Measurements from ENCODE around the gene NET1. TPM values are rescaled to one million over a fixed set of nuclear protein-coding genes. Genes with fewer than 3 reads are reported as not detected.

The NET1 gene
- total RNA-seq, 2 donors from 2014 or later, result 174 to 455 TPM

DNA sequence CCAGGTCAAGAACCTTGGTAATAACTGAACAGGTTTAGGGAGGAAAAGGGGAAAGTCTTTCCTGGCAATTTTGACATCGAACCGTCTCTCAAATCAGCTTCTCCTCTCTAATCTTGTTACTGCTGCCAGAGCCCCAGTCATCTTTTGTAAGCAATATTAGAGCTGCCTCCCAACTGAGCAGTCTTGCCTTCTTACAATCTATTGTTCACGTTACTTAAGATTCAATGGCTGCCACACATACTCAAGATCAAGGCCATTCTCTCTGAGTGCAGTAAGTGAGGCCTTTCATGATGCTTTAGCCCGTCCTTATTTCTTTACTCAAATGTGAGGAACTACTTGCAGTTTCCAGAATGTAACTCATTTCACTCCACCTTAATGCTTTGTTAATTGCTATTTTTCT lies 12.4 kb downstream of the NET1 start:
- intact Hi-C loops (cut with DNase I), result no loop called here
- Histone ChIP-seq H3K9ac (ENCODE audit: low read depth in 2 of 2, low read length in 2 of 2) (no peak overlapping the region), H3K9me3 (no peaks in the 10 kb centered on the region), H3K27me3 (no peaks in the 10 kb centered on the region), H3K4me1 (no peaks in the 10 kb centered on the region), H3K27ac (no peak overlapping the region), H3K4me3 (no peak overlapping the region), H3K36me3 (no peaks in the 10 kb centered on the region)
- TF ChIP-seq, protein P1, sequence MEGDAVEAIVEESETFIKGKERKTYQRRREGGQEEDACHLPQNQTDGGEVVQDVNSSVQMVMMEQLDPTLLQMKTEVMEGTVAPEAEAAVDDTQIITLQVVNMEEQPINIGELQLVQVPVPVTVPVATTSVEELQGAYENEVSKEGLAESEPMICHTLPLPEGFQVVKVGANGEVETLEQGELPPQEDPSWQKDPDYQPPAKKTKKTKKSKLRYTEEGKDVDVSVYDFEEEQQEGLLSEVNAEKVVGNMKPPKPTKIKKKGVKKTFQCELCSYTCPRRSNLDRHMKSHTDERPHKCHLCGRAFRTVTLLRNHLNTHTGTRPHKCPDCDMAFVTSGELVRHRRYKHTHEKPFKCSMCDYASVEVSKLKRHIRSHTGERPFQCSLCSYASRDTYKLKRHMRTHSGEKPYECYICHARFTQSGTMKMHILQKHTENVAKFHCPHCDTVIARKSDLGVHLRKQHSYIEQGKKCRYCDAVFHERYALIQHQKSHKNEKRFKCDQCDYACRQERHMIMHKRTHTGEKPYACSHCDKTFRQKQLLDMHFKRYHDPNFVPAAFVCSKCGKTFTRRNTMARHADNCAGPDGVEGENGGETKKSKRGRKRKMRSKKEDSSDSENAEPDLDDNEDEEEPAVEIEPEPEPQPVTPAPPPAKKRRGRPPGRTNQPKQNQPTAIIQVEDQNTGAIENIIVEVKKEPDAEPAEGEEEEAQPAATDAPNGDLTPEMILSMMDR (IDR thresholded peaks at IDR 0.05), result no peak
- DNase-seq, result no peak

DNA sequence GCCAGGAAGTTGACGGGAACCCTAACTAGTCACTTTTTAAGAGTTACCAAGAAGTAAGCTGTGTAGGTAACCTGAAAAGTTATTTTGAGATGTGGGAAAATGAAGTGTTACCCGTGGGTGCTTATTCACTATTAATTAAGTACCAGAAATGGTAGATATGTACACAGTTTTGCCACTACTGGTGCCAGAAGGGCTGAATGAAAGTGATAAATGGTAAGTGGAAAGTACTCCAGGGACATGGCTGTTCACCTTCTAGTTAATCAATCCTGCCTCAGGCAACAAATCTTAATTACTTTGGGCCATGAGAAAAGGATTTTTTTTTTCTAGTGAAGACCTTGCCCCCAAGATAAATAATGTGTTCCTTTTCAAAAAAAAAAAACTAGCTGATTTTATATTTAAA lies 15.8 kb downstream of the NET1 start:
- H3K9me3 ChIP-seq, result no peaks in the 10 kb centered on the region
- no peaks in the 10 kb centered on the region for H3K4me1 ChIP-seq
- H3K36me3 ChIP-seq, result no peaks in the 10 kb centered on the region
- TF ChIP-seq, protein P1 (IDR thresholded peaks at IDR 0.05), result no peak
- intact Hi-C loops (cut with DNase I), result no loop called here
- no peak for DNase-seq
- H3K9ac ChIP-seq (ENCODE audit: low read depth in 2 of 2, low read length in 2 of 2), result no peak overlapping the region
- H3K27ac ChIP-seq, result no peak overlapping the region
- no peaks in the 10 kb centered on the region for H3K27me3 ChIP-seq
- no peak overlapping the region for H3K4me3 ChIP-seq

DNA sequence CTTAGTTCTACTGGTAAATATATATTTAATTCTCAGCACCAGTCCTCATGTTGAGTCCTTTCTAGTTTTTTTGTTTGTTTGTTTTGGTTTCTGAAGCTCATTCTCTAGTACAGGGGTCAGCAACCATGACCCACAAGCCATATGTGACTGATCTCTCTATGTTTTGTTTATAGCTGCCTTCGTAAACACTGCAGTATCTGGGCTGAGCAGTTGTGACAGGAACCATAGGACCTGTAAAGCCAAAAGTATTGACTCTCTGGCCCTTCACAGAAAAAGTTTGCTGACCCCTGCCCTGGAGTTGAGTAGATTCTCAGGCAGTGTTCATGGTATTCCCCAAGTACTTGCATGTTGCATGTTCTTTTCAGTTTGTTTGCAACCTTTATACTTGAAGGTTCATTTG lies 20.8 kb downstream of the NET1 start:
- DNase-seq, result no peak
- intact Hi-C loops (cut with DNase I), result loop anchor here (2.0 kb wide), 1 partner anchor 584 kb away; no protein-coding TSS in a partner anchor
- Histone ChIP-seq H3K4me1 (no peaks in the 10 kb centered on the region), H3K9ac (ENCODE audit: low read depth in 2 of 2, low read length in 2 of 2) (peak overlapping the region in 1 of 2 donors; percentile 12), H3K27me3 (no peaks in the 10 kb centered on the region), H3K27ac (no peak overlapping the region), H3K36me3 (no peaks in the 10 kb centered on the region), H3K4me3 (no peak overlapping the region), H3K9me3 (no peaks in the 10 kb centered on the region)
- TF ChIP-seq, protein P1 (IDR thresholded peaks at IDR 0.05), result no peak

DNA sequence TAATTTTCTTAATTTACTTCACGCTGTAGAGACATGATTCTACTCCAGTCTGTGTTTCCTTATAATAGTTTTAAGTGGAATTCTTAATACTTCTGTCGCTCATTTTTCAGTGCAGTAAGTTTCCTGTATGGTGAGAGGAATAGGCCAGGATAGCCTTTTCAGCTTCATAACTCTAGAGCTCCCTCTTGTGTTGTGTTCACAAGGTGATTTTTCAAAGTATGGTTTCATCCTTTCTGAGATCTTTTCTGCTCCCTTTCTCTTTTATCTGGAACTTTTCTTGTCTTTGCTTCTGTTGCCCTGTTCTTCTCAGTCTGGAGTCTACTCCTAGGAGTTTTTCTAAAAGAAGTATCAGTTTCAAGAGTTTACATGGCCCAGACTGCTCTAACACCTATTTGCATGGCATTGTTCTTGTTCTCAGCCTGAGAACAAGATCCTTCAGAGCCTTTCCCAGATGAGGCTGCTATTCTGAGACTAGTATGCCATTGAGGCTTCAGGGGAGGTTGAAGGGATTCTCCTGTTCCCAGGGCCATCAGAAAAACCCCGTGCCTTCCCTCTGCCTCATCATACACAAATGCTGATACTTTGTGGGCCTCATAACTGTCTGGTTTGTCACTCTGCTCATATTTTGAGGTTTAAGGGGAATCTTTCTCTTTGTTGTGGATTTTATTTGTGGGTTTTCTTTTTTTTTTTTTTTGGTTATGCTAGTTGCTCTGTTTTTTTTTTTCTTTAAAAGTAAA lies 21.8 kb downstream of the NET1 start:
- TF ChIP-seq, protein P1 (IDR thresholded peaks at IDR 0.05), result peak; percentile 46
- H3K27ac ChIP-seq, result no peak overlapping the region
- no peaks in the 10 kb centered on the region for H3K4me1 ChIP-seq
- no peaks in the 10 kb centered on the region for H3K27me3 ChIP-seq
- no peaks in the 10 kb centered on the region for H3K36me3 ChIP-seq
- H3K9ac ChIP-seq (ENCODE audit: low read depth in 2 of 2, low read length in 2 of 2), result no peak overlapping the region
- no peak overlapping the region for H3K4me3 ChIP-seq
- intact Hi-C loops (cut with DNase I), result no loop called here
- DNase-seq, result no peak
- H3K9me3 ChIP-seq, result no peaks in the 10 kb centered on the region

DNA sequence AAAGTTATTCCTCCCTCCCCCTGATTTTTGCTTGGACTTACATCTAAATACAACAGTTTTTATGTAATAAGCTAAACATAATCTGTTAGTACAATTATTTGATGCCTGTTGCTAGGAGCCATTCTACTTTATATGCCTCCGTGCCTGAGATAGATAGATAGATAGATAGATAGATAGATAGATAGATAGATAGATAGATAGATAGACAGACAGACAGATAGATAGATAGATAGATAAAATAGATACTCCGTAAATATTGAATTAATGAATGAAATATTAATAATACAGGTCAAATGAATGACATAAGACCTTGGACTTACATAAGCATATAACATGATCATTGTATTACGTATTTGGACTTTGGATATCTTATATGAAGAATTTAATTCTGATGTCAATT lies 23.0 kb downstream of the NET1 start:
- Histone ChIP-seq H3K9me3 (no peaks in the 10 kb centered on the region), H3K4me1 (no peaks in the 10 kb centered on the region), H3K27ac (no peak overlapping the region), H3K27me3 (no peaks in the 10 kb centered on the region), H3K9ac (ENCODE audit: low read depth in 2 of 2, low read length in 2 of 2) (no peak overlapping the region), H3K36me3 (no peaks in the 10 kb centered on the region), H3K4me3 (no peak overlapping the region)
- intact Hi-C loops (cut with DNase I), result no loop called here
- no peak for DNase-seq
- TF ChIP-seq, protein P1 (IDR thresholded peaks at IDR 0.05), result no peak
